GM23248 (cell line): ENCODE measurements around the gene MACROD2. TPM values are rescaled to one million over a fixed set of nuclear protein-coding genes. Genes with fewer than 3 reads are reported as not detected.

Experiments used
- DNase-seq: peaks from one replicate; pipeline ENCODE4 v3.0.0-alpha.2; 2015
- H2AFZ ChIP-seq: fragments of 200-600 bp; sonication (generic); 2 replicates; pipeline ENCODE4 v1.6.1; 2016; ENCODE audit warnings: antibody characterized with exemption
- H3F3A ChIP-seq: fragments of 200-600 bp; sonication (generic); 2 replicates; pipeline ENCODE4 v1.6.1; 2016; ENCODE audit warnings: mild to moderate bottlenecking, antibody characterized with exemption, mixed run types; ENCODE audit not compliant: insufficient read depth
- H3K27ac ChIP-seq: fragments of 200-600 bp; sonication (generic); 2 replicates; pipeline ENCODE4 v1.5.1; 2016; ENCODE audit warnings: mild to moderate bottlenecking
- H3K27me3 ChIP-seq: fragments of 200-600 bp; sonication (generic); replicated peaks from 2 replicates; pipeline ENCODE4 v1.6.1; 2016; ENCODE audit warnings: mild to moderate bottlenecking; ENCODE audit not compliant: insufficient read depth
- H3K36me3 ChIP-seq: fragments of 200-600 bp; sonication (generic); 2 replicates; pipeline ENCODE4 v1.6.1; 2016; ENCODE audit warnings: low read depth, mild to moderate bottlenecking
- H3K4me1 ChIP-seq: fragments of 200-600 bp; sonication (generic); 2 replicates; pipeline ENCODE4 v1.6.1; 2016; ENCODE audit warnings: mild to moderate bottlenecking; ENCODE audit not compliant: insufficient read depth
- H3K4me2 ChIP-seq: fragments of 200-600 bp; sonication (generic); one replicate; pipeline ENCODE4 v1.6.1; 2016; ENCODE audit warnings: mild to moderate bottlenecking; ENCODE audit not compliant: unreplicated experiment
- H3K4me3 ChIP-seq: fragments of 200-600 bp; sonication (generic); 2 replicates; pipeline ENCODE4 v1.5.1; 2016; ENCODE audit warnings: mild to moderate bottlenecking
- H3K79me2 ChIP-seq: fragments of 200-600 bp; sonication (generic); 2 replicates; pipeline ENCODE4 v1.6.1; 2016; ENCODE audit warnings: mild to moderate bottlenecking; ENCODE audit not compliant: insufficient read depth
- H3K9ac ChIP-seq: fragments of 200-600 bp; sonication (generic); 2 replicates; pipeline ENCODE4 v1.6.1; 2016; ENCODE audit warnings: mild to moderate bottlenecking
- H3K9me2 ChIP-seq: fragments of 200-600 bp; sonication (generic); 2 replicates; pipeline ENCODE4 v1.6.1; 2016; ENCODE audit warnings: mixed run types, mild to moderate bottlenecking, moderate library complexity; ENCODE audit not compliant: insufficient read depth
- H3K9me3 ChIP-seq: fragments of 200-600 bp; sonication (generic); one replicate; pipeline ENCODE4 v1.6.1; 2017; ENCODE audit warnings: low read depth
- H4K20me1 ChIP-seq: fragments of 200-600 bp; sonication (generic); 2 replicates; pipeline ENCODE4 v1.6.0; 2016; ENCODE audit not compliant: insufficient read depth
- EZH2 ChIP-seq: fragments of 200-600 bp; sonication (generic); IDR thresholded peaks from 2 replicates; pipeline ENCODE4 v1.6.1; 2018; ENCODE audit warnings: antibody characterized with exemption, mild to moderate bottlenecking; ENCODE audit not compliant: insufficient read depth, poor library complexity, severe bottlenecking
- EZH2phosphoT487 ChIP-seq: fragments of 200-600 bp; sonication (generic); IDR thresholded peaks from 2 replicates; pipeline ENCODE4 v1.6.1; 2018; ENCODE audit warnings: antibody characterized with exemption, moderate library complexity, mild to moderate bottlenecking, low read depth; ENCODE audit not compliant: insufficient read depth
- WGBS, 2 experiments: methylation state at CpG; one replicate each; pipeline ENCODE4 v1.1.6; 2015 to 2017; ENCODE audit warnings: low lambda C conversion rate in 2 of 2, low coverage in 1 of 2; ENCODE audit errors: missing lambda C conversion rate in 2 of 2; 5-methylcytosine and 5-hydroxymethylcytosine counted together
- in situ Hi-C: fragments of 300-500 bp; cut with MboI; formaldehyde crosslinking; loops from 2 replicates; pipeline ENCODE4 v1.15.0; 2020
- polyA plus RNA-seq: library from polyadenylated mRNA; unstranded; fragments of >200 nt; fragmentation: Nextera tagmentation; extraction: Ambion mirVana; gene quantifications from 2 replicates; pipeline ENCODE4 v1.2.1, GENCODE V29; 2016
- total RNA-seq: library from RNA; depleted of rRNA; stranded (reverse); fragments of >200 nt; shearing (Covaris generic); gene quantifications from 2 replicates; pipeline ENCODE4 v1.2.3, GENCODE V29; 2014

MACROD2 gene
- total and polyA plus RNA-seq, 2 experiments from 2014 or later, result 1.1 to 3.1 TPM

DNA sequence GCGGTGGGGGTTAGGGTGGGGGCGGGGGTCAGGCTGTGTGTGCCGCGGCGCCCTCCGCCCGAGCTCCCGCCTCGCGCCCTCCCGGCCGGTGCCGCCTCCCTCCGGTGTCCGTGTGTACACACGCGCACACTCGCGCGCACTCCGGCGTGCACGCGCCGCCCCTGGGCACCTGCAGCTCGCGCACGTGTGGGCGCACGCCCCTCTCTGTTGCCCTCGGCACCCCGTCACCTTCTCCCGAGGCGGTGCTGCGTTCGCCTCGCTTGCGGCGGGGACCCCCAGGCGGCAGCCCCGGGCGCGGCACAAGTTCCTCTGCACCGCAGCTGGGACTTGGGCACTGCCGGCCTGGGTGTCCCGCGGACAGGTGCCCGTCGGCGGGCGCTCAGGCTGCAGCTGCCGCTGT, 525 bp downstream of the MACROD2 start:
- peak overlapping the region; percentile 71 for H3K4me2 ChIP-seq
- no peak overlapping the region for H3K27ac ChIP-seq
- H3K9ac ChIP-seq, result peak overlapping the region; percentile 49; the same call in 1 of the 2 replicates
- H2AFZ ChIP-seq, result peak overlapping the region; percentile 92
- in situ Hi-C loops, result no loop called here
- WGBS, 2 experiments, result 1 to 3% methylated on average over 35 to 44 of the region's 52 CpGs
- TF ChIP-seq EZH2, result no peak
- TF ChIP-seq EZH2phosphoT487, result no peak
- H3F3A ChIP-seq, result no peaks in the 10 kb centered on the region
- H3K9me2 ChIP-seq, result no peaks in the 10 kb centered on the region
- H3K36me3 ChIP-seq, result no peaks in the 10 kb centered on the region
- H3K4me3 ChIP-seq, result peak overlapping the region; percentile 73
- H3K79me2 ChIP-seq, result no peaks in the 10 kb centered on the region
- H3K4me1 ChIP-seq, result no peaks in the 10 kb centered on the region
- DNase-seq, result peak; percentile 54
- no peaks in the 10 kb centered on the region for H3K9me3 ChIP-seq
- no peaks in the 10 kb centered on the region for H4K20me1 ChIP-seq
- H3K27me3 ChIP-seq, result no peaks in the 10 kb centered on the region

DNA sequence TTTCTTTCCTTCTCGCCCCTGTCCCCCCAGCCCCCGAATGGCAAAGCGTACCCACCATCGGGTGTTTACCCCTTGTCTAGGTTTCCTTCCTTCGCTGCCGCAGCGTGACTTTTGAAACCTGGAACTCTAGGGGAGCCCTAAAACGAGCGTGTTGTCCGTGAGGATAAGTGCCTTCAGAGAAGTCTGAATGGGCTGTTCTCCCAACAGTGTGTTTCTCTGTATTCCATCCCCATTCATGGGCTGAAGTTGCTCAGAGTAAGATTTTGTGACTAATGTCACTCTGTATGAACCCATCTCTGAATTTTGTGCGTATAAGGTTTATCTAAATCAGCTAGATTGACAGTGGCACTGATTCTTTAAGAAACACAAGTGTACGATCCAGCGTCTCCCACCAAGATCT, 949 bp downstream of the MACROD2 start:
- peak; percentile 19 for DNase-seq
- peak overlapping the region; percentile 71 for H3K4me2 ChIP-seq
- no peaks in the 10 kb centered on the region for H3K36me3 ChIP-seq
- WGBS, 2 experiments, result 2% methylated on average over 11 to 13 of the region's 13 CpGs
- H3K27ac ChIP-seq, result no peak overlapping the region
- TF ChIP-seq EZH2phosphoT487 (no peak), EZH2 (no peak)
- H3F3A ChIP-seq, result no peaks in the 10 kb centered on the region
- in situ Hi-C loops, result no loop called here
- H3K27me3 ChIP-seq, result no peaks in the 10 kb centered on the region
- H3K4me1 ChIP-seq, result no peaks in the 10 kb centered on the region
- H3K79me2 ChIP-seq, result no peaks in the 10 kb centered on the region
- no peak overlapping the region for H3K9ac ChIP-seq
- peak overlapping the region; percentile 92 for H2AFZ ChIP-seq
- no peaks in the 10 kb centered on the region for H4K20me1 ChIP-seq
- no peaks in the 10 kb centered on the region for H3K9me2 ChIP-seq
- no peaks in the 10 kb centered on the region for H3K9me3 ChIP-seq
- peak overlapping the region; percentile 73 for H3K4me3 ChIP-seq

DNA sequence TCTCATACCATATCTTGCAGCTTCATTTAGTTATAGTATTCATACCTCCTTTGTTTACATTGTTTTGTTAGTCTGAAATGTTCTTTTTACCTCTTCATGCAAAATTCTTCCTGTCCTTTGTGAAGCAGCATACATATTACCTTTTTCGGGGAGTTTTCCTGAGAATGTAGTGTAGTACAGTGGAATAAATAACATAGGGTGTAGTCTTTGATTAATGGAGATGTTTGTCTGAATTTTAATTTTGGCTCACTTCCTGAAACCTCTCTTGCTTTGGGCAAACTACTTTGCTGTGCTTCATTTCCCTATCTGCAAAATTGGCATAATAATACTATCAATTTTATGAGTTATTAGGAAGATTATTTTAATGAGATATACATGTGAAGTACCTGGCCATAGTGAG, 5.6 kb downstream of the MACROD2 start:
- Histone ChIP-seq H3K4me1 (no peaks in the 10 kb centered on the region), H3K4me2 (no peak overlapping the region), H3K4me3 (no peak overlapping the region), H3K9ac (no peak overlapping the region), H3F3A (no peaks in the 10 kb centered on the region), H3K9me2 (no peaks in the 10 kb centered on the region), H3K36me3 (no peaks in the 10 kb centered on the region), H3K27ac (no peak overlapping the region), H3K9me3 (no peaks in the 10 kb centered on the region), H3K27me3 (no peaks in the 10 kb centered on the region), H3K79me2 (no peaks in the 10 kb centered on the region), H2AFZ (no peak overlapping the region), H4K20me1 (no peaks in the 10 kb centered on the region)
- DNase-seq, result no peak
- TF ChIP-seq EZH2 (no peak), EZH2phosphoT487 (no peak)
- 95 to 96% methylated on average over 1 of the region's 1 CpG for WGBS, 2 experiments
- in situ Hi-C loops, result no loop called here

DNA sequence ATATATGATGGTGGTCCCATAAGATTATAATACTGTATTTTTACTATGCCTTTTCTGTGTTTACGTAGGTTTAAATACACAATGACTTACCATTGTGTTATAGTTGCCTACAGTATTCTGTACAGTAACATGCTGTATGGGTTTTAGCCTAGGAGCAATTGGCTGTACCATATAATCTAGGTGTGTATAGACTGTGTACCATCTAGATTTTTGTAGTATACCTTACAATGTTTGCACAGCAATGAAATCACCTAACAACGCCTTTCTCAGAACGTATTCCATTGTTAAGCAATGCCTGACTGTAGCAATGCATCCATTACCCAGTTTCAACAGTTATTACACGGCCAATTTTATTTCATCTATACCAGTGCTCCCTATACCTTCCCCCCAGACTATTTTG, 10.7 kb downstream of the MACROD2 start:
- no peaks in the 10 kb centered on the region for H3K9me3 ChIP-seq
- DNase-seq, result no peak
- no peaks in the 10 kb centered on the region for H3F3A ChIP-seq
- in situ Hi-C loops, result no loop called here
- no peak overlapping the region for H3K4me3 ChIP-seq
- H3K27me3 ChIP-seq, result no peaks in the 10 kb centered on the region
- H3K36me3 ChIP-seq, result no peaks in the 10 kb centered on the region
- no peak overlapping the region for H3K4me2 ChIP-seq
- TF ChIP-seq EZH2 (no peak), EZH2phosphoT487 (no peak)
- H3K9me2 ChIP-seq, result no peaks in the 10 kb centered on the region
- no peak overlapping the region for H2AFZ ChIP-seq
- H3K79me2 ChIP-seq, result no peaks in the 10 kb centered on the region
- no peaks in the 10 kb centered on the region for H4K20me1 ChIP-seq
- H3K9ac ChIP-seq, result no peak overlapping the region
- WGBS, 2 experiments, result 85 to 87% methylated on average over 4 of the region's 4 CpGs
- no peaks in the 10 kb centered on the region for H3K4me1 ChIP-seq
- no peak overlapping the region for H3K27ac ChIP-seq

DNA sequence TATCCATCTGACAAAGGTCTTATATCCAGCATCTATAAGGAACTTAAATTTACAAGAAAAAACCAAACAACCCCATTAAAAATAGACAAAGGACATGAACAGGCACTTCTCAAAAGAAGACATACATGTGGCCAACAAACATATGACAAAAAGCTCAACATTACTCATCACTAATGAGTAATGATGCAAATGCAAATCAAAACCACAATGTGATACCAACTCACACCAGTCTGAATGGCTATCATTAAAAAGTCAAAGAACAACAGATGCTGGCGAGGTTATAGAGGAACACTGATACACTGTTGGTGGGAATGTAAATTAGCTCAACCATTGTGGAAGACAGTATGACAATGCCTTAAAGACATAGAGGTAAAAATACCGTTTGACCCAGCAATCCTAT, 13.9 kb downstream of the MACROD2 start:
- H4K20me1 ChIP-seq, result no peaks in the 10 kb centered on the region
- no peaks in the 10 kb centered on the region for H3K36me3 ChIP-seq
- H3K9me2 ChIP-seq, result no peaks in the 10 kb centered on the region
- DNase-seq, result no peak
- H3F3A ChIP-seq, result no peaks in the 10 kb centered on the region
- in situ Hi-C loops, result no loop called here
- H3K9me3 ChIP-seq, result no peaks in the 10 kb centered on the region
- no peaks in the 10 kb centered on the region for H3K79me2 ChIP-seq
- no peak overlapping the region for H3K9ac ChIP-seq
- no peak overlapping the region for H3K4me3 ChIP-seq
- no peak overlapping the region for H2AFZ ChIP-seq
- TF ChIP-seq EZH2phosphoT487 (no peak), EZH2 (no peak)
- H3K4me2 ChIP-seq, result no peak overlapping the region
- H3K27ac ChIP-seq, result no peak overlapping the region
- no peaks in the 10 kb centered on the region for H3K27me3 ChIP-seq
- WGBS, 2 experiments, result 52 to 56% methylated on average over 2 of the region's 2 CpGs
- H3K4me1 ChIP-seq, result no peaks in the 10 kb centered on the region
